GM19395 (cell line): ENCODE results near the gene COX7A2.

Experiments used
- ATAC-seq: cut with Tn5 transposase; IDR thresholded peaks from one replicate; pipeline ENCODE4 v1.9.1; 2021; ENCODE audit warnings: mild to moderate bottlenecking, moderate library complexity; ENCODE audit not compliant: unreplicated experiment

COX7A2 gene

DNA sequence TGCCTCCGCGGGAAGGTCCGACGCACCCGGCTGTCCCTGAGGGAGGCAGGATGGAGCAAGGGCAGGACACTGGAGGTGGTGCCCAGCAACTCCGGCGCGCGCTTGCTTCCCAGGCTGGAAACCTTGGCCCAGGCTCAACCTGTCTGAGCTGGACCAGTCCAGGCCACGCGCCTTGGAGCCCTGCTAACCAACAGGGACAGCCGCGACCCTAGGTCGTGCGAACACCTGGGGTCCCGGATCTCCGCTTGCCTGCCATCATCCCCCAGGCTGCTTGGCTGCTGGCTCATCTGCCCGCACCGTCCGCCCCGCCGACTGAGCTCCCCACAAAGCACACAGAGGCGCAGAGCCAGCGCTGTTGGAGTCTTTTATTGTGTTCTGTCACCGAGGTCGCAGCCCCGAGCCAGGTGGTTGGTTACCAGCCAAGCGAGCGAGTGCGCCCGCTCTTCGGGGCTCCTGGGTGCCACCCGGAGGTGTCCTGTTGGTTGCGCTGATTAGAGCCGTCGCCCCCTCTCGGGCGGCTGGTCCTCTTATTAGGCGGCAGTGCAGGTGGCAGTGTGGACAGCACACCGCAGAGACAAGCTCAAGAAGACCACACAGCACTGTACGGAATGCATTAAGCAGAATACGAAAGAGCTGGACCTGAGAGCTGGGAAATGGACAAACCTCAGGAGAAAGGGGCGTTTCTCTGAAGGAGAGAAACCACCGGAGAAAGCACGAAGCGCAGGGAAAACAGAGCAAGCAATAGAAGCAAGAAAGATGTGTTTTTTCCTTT, 41.5 kb downstream of the COX7A2 start:
- no peak for ATAC-seq

DNA sequence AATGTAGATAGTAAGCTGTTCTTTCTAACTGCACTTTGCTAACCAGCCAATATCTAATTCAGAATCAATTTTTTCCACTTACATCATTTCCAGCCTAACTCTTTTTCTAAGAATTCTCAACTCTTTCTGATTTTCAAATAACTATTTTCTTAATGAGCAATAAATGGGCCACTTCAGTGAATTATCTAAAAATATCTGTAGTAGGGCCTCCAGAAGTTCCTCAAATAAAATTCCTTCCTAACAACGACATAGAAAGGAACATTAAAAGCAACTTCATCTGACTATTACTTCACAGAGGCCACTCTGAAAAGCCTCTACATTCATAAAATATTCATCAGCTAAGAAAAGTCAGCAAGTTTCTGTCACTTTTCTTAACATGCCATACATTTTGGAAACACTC, 42.6 kb downstream of the COX7A2 start:
- ATAC-seq = no peak

DNA sequence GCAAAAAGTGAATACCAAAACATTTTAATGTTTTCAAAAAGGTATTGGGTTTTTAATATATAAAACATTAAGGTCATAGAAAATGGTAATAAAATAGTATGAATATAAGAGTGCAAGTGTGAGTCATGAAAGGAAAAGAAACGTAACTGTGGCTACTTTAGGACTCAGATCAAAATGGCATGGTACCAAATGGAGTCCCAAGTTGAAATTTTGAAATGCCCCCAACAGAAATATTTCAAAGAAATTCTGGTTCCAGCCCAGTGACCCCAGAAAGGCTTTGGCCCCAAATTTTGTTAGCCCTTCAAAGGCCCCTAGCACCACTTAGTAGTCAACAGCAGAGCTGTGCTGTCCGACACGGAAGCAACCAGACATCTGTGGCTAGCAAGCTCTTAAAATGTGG, 43.7 kb downstream of the COX7A2 start:
- ATAC-seq = no peak

DNA sequence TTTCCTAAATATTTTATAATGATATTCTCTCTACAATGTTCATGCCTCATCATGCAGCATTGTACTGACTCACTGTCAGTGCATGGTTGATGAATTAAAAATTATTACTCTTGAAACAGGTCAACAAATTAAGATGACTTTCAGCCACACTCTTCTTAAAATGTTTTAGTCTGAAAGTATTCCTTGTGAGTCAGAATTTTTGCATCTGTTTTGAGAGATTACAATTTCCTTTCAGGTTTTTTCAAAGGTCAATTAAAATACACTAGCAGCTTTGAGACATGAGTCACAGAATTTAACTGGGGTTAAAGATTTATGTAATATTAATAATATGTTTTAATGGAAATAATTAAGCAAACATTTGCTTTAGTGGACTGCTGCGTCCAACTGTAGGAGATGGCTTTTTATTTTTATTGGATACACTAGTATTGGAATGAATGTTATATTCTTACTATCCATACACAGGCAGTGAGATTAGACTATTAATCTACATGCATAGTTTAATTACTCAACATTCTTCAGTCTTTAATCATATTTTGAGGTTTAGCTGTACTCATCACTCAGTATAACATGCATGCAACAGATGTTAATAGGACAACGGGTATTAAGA, 47.4 kb downstream of the COX7A2 start:
- no peak for ATAC-seq

DNA sequence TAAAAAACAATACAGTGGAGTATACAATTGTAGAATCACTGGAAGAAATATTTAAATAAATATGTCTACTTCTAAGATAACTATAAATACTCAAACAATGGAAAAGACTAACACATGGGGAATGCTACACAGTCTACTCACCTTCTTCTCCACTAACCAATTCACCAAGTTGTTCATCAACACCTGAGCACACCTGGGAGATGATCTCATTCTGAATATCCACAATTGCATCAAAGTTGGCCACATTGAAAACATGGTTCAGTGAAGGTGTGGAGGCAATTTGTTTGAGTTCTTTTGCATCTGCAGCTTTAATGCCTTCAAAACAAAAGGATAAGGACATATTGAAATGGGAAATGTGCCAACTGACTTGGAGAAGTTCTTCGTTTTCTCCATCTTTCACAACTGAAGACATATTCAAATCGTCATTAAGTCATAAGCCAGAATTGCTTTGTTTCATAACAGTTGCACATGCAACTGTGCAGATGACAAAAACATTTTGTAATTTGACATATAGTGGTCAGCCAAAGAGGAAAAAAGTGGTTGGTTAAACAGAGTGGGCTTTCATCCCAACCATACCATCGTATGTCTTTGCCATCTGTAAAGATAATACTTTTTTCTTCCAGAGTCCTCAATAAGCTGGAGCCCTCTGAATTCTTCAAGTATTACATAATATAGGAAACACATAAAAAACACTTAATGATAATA, 55.2 kb downstream of the COX7A2 start:
- no peak for ATAC-seq
